HepG2 (cell line): ENCODE data around the gene RNASE8. TPM values are rescaled to one million over a fixed set of nuclear protein-coding genes. Genes with fewer than 3 reads are reported as not detected.

Experiments
- BCL6 ChIP-seq: IDR thresholded peaks from 2 replicates; pipeline ENCODE4 v1.6.1; 2016; ENCODE audit warnings: missing genetic modification reagents, missing compliant biosample characterization
- FOXC1 ChIP-seq: sonication (generic); formaldehyde crosslinking; IDR thresholded peaks from 2 replicates; pipeline ENCODE4 v1.8.0; 2022; ENCODE audit warnings: mild to moderate bottlenecking, missing genetic modification reagents, borderline replicate concordance
- GZF1 ChIP-seq: sonication (generic); formaldehyde crosslinking; IDR thresholded peaks from 2 replicates; pipeline ENCODE4 v1.5.1; 2020; ENCODE audit warnings: mild to moderate bottlenecking, missing genetic modification reagents
- HHEX ChIP-seq: IDR thresholded peaks from 2 replicates; pipeline ENCODE4 v1.6.1; 2016; ENCODE audit warnings: control low read depth
- HNRNPUL1 ChIP-seq: fragments of 200-400 bp; formaldehyde crosslinking; IDR thresholded peaks from 2 replicates; pipeline ENCODE4 v1.6.1; 2017; ENCODE audit warnings: low read depth, mild to moderate bottlenecking, low read length, moderate library complexity
- IRX3 ChIP-seq: sonication (generic); formaldehyde crosslinking; IDR thresholded peaks from 2 replicates; pipeline ENCODE4 v1.8.1; 2023; ENCODE audit warnings: mild to moderate bottlenecking, low read depth, missing genetic modification reagents, borderline replicate concordance
- SOX6 ChIP-seq, 2 experiments: fragments of 450-650 bp in 1 of 2; sonication (generic) in 1 of 2; formaldehyde crosslinking in 1 of 2; IDR thresholded peaks; 2 replicates each; pipeline versions ENCODE4 v1.4.0 to v1.6.1; 2017 to 2020; ENCODE audit warnings: antibody characterized with exemption in 1 of 2, mild to moderate bottlenecking in 1 of 2, missing genetic modification reagents in 1 of 2
- ZBTB1 ChIP-seq: sonication (generic); formaldehyde crosslinking; IDR thresholded peaks from 2 replicates; pipeline ENCODE4 v1.4.0; 2020; ENCODE audit warnings: missing genetic modification reagents, borderline replicate concordance
- ZBTB7A ChIP-seq: sonication (generic); formaldehyde crosslinking; IDR thresholded peaks from 2 replicates; pipeline ENCODE4 v1.8.0; 2022; ENCODE audit warnings: mild to moderate bottlenecking, missing genetic modification reagents
- ZMYM4 ChIP-seq: sonication (generic); formaldehyde crosslinking; IDR thresholded peaks from 2 replicates; pipeline ENCODE4 v1.8.1; 2023; ENCODE audit warnings: mild to moderate bottlenecking, missing genetic modification reagents
- ZNF121 ChIP-seq: sonication (generic); formaldehyde crosslinking; IDR thresholded peaks from 2 replicates; pipeline ENCODE4 v1.5.0; 2020; ENCODE audit warnings: mild to moderate bottlenecking, missing genetic modification reagents
- ZNF235 ChIP-seq: sonication (generic); formaldehyde crosslinking; IDR thresholded peaks from 2 replicates; pipeline ENCODE4 v1.8.1; 2023; ENCODE audit warnings: mild to moderate bottlenecking, missing genetic modification reagents, borderline replicate concordance
- ZNF274 ChIP-seq: sonication (generic); formaldehyde crosslinking; IDR thresholded peaks from 2 replicates; pipeline ENCODE4 v1.5.1; 2020; ENCODE audit warnings: mild to moderate bottlenecking, missing genetic modification reagents
- ZNF34 ChIP-seq: sonication (generic); formaldehyde crosslinking; IDR thresholded peaks from 2 replicates; pipeline ENCODE4 v1.4.0; 2020; ENCODE audit warnings: mild to moderate bottlenecking, missing genetic modification reagents, borderline replicate concordance
- ZNF496 ChIP-seq: sonication (generic); formaldehyde crosslinking; IDR thresholded peaks from 2 replicates; pipeline ENCODE4 v1.8.1; 2023; ENCODE audit warnings: mild to moderate bottlenecking, moderate library complexity, missing genetic modification reagents; ENCODE audit not compliant: insufficient replicate concordance
- ZNF510 ChIP-seq: sonication (generic); formaldehyde crosslinking; IDR thresholded peaks from 2 replicates; pipeline ENCODE4 v1.4.0; 2020; ENCODE audit warnings: low read depth, mild to moderate bottlenecking, missing genetic modification reagents
- ZNF543 ChIP-seq: sonication (generic); formaldehyde crosslinking; IDR thresholded peaks from 2 replicates; pipeline ENCODE4 v1.4.0; 2020; ENCODE audit warnings: mild to moderate bottlenecking, missing genetic modification reagents
- ZNF557 ChIP-seq: sonication (generic); formaldehyde crosslinking; IDR thresholded peaks from 2 replicates; pipeline ENCODE4 v1.4.0; 2020; ENCODE audit warnings: missing genetic modification reagents
- ZNF572 ChIP-seq: sonication (generic); formaldehyde crosslinking; IDR thresholded peaks from 2 replicates; pipeline ENCODE4 v1.5.1; 2020; ENCODE audit warnings: mild to moderate bottlenecking, missing genetic modification reagents
- polyA plus RNA-seq, 8 experiments: library from polyadenylated mRNA; depleted of rRNA in 3 of 8; stranded (reverse) in 7 of 8; unstranded in 1 of 8; fragments of >200 nt; fragmentation: Illumina TruSeq in 4 of 8; extraction: Trizol in 4 of 8; gene quantifications; 2 replicates each; pipeline versions ENCODE4 v1.2.1 to v1.2.3, GENCODE V29; 2011 to 2016; ENCODE audit warnings: low read depth in 4 of 8, missing spikeins in 1 of 8, mixed read lengths in 1 of 8; ENCODE audit not compliant: insufficient read depth in 1 of 8
- total RNA-seq, 5 experiments: library from RNA; depleted of rRNA; stranded (reverse); fragments of >200 nt; fragmentation: Illumina TruSeq; extraction: Trizol; gene quantifications; 2 replicates each; pipeline ENCODE4 v1.2.3, GENCODE V29; 2016; ENCODE audit warnings: low read depth in 1 of 5
- TF ChIP-seq, protein P1 (sequence below): sonication (generic); formaldehyde crosslinking; IDR thresholded peaks from 2 replicates; pipeline ENCODE4 v1.4.0; 2020; ENCODE audit warnings: missing genetic modification reagents
- TF ChIP-seq, protein P2 (sequence below): sonication (generic); formaldehyde crosslinking; IDR thresholded peaks from 2 replicates; pipeline ENCODE4 v1.5.0; 2020; ENCODE audit warnings: missing genetic modification reagents
- TF ChIP-seq, protein P3 (sequence below): sonication (generic); formaldehyde crosslinking; conservative IDR thresholded peaks from 2 replicates; pipeline ENCODE4 v1.8.0; 2022; ENCODE audit warnings: mild to moderate bottlenecking, moderate library complexity, missing genetic modification reagents
- TF ChIP-seq, protein P4 (sequence below): sonication (generic); formaldehyde crosslinking; IDR thresholded peaks from 2 replicates; pipeline ENCODE4 v1.4.0; 2020; ENCODE audit warnings: mild to moderate bottlenecking, low read depth, missing genetic modification reagents

Gene RNASE8
- total and polyA plus RNA-seq, 2 of the 13 experiments (the other 11 are each of a cell fraction or from before 2014, with no cell fraction given) = not detected

GRCh38 chr14:21039585-21040369 is 17.8 kb upstream of the RNASE8 start (continued):
- TF ChIP-seq, protein P1, sequence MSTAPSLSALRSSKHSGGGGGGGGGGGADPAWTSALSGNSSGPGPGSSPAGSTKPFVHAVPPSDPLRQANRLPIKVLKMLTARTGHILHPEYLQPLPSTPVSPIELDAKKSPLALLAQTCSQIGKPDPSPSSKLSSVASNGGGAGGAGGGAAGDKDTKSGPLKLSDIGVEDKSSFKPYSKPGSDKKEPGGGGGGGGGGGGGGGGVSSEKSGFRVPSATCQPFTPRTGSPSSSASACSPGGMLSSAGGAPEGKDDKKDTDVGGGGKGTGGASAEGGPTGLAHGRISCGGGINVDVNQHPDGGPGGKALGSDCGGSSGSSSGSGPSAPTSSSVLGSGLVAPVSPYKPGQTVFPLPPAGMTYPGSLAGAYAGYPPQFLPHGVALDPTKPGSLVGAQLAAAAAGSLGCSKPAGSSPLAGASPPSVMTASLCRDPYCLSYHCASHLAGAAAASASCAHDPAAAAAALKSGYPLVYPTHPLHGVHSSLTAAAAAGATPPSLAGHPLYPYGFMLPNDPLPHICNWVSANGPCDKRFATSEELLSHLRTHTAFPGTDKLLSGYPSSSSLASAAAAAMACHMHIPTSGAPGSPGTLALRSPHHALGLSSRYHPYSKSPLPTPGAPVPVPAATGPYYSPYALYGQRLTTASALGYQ (CRISPR knock-in tag) = no peak
- TF ChIP-seq ZNF34 (CRISPR knock-in tag) (0 out of 2 replicates have a peak, but pooled peaks have one; percentile 56), IRX3 (no peak), ZBTB7A (no peak), ZMYM4 (CRISPR knock-in tag) (no peak), GZF1 (CRISPR knock-in tag) (peak; percentile 15; the same call in 1 of the 2 replicates), ZNF510 (CRISPR knock-in tag) (no peak), FOXC1 (CRISPR knock-in tag) (no peak), ZNF572 (CRISPR knock-in tag) (no peak), ZNF235 (CRISPR knock-in tag) (peak; percentile 36; the same call in 1 of the 2 replicates), ZBTB1 (CRISPR knock-in tag) (no peak), ZNF274 (no peak), ZNF557 (CRISPR knock-in tag) (no peak; the same call in 1 of the 2 replicates), SOX6 (IDR thresholded peaks at IDR 0.05) (no peak), SOX6 (CRISPR knock-in tag; IDR thresholded peaks at IDR 0.05) (peak; percentile 67; the same call in 1 of the 2 replicates), ZNF543 (CRISPR knock-in tag) (0 out of 2 replicates have a peak, but pooled peaks have one; percentile 6), ZNF496 (no peak), HNRNPUL1 (no peak), BCL6 (CRISPR knock-in tag) (no peak), HHEX (CRISPR knock-in tag) (no peak), ZNF121 (CRISPR knock-in tag) (no peak)
- TF ChIP-seq, protein P2, sequence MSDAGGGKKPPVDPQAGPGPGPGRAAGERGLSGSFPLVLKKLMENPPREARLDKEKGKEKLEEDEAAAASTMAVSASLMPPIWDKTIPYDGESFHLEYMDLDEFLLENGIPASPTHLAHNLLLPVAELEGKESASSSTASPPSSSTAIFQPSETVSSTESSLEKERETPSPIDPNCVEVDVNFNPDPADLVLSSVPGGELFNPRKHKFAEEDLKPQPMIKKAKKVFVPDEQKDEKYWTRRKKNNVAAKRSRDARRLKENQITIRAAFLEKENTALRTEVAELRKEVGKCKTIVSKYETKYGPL = no peak
- TF ChIP-seq, protein P3, sequence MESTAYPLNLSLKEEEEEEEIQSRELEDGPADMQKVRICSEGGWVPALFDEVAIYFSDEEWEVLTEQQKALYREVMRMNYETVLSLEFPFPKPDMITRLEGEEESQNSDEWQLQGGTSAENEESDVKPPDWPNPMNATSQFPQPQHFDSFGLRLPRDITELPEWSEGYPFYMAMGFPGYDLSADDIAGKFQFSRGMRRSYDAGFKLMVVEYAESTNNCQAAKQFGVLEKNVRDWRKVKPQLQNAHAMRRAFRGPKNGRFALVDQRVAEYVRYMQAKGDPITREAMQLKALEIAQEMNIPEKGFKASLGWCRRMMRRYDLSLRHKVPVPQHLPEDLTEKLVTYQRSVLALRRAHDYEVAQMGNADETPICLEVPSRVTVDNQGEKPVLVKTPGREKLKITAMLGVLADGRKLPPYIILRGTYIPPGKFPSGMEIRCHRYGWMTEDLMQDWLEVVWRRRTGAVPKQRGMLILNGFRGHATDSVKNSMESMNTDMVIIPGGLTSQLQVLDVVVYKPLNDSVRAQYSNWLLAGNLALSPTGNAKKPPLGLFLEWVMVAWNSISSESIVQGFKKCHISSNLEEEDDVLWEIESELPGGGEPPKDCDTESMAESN (CRISPR knock-in tag) = no peak
- TF ChIP-seq, protein P4, sequence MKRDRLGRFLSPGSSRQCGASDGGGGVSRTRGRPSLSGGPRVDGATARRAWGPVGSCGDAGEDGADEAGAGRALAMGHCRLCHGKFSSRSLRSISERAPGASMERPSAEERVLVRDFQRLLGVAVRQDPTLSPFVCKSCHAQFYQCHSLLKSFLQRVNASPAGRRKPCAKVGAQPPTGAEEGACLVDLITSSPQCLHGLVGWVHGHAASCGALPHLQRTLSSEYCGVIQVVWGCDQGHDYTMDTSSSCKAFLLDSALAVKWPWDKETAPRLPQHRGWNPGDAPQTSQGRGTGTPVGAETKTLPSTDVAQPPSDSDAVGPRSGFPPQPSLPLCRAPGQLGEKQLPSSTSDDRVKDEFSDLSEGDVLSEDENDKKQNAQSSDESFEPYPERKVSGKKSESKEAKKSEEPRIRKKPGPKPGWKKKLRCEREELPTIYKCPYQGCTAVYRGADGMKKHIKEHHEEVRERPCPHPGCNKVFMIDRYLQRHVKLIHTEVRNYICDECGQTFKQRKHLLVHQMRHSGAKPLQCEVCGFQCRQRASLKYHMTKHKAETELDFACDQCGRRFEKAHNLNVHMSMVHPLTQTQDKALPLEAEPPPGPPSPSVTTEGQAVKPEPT (CRISPR knock-in tag) = no peak
